Measurements from ENCODE around the gene ROBO4.
A peak's percentile ranks its signal among the peaks of the same experiment; 100 is the strongest.

The ROBO4 gene

DNA sequence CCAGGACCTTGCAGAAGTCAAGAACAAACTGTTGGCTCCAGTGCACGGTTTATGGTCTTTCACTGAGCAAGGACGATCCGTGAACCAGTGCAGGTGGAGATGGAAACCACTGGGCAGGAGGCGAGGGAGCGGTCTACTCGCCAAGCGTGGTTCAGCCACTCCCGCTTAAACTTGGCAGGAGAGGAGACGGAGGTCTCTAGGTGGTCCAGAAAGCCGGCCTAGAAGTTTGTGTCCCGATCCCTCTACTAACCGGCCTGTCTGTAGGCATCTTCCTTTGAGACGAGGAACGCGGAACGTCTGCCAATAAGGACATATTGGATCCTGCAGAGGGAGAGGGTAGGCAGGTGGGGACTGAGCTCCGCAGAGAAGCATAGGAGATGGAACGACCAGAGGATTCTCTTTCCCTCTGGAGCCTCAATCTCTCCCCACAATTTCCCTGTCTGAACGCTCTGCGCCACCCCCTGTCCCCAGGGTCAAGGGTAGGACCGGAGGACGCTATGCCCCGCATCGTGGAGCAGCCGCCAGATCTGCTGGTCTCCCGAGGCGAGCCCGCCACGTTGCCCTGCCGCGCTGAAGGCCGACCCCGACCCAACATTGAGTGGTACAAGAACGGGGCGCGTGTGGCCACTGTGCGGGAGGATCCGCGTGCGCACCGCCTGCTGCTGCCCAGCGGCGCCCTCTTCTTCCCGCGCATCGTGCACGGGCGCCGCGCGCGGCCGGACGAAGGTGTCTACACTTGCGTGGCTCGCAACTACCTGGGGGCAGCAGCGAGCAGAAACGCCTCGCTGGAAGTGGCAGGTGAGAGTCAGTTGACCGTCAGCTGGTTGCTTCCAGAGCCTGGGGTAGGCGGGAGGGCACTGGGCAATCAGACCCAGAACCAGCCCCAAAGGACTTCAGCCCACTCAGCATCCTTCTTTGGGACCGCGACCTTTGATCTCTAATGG lies 29.1 kb downstream of the ROBO4 start:
- TF ChIP-seq L3MBTL2 (conservative IDR thresholded peaks at IDR 0.05) (no peak), SP1 (IDR thresholded peaks at IDR 0.05) (no peak), FOXK2 (IDR thresholded peaks at IDR 0.05) (no peak)
- POLR2A ChIA-PET, result no interaction called here
- DNase-seq (ENCODE audit: extremely low spot score), result no peak
- CTCF ChIA-PET, result no interaction called here

DNA sequence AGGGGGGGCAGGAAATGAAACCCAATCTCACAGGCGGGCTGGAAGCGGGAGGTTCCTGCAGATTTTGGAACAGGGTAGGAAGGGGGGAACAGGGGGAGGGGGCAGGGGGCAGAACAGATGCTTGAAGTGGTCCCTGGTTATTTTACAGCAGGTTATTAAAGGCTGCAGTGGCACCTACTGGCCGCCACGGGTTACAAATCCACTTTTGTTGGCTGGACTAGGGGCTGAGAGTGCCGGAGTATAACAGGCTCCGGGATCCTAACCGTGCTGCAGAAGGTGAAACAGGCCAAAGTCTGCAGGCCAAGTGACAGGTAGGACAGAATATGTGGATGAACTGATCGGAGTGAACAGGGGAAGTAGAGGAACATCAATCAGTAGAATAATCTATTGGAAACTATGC lies 30.0 kb downstream of the ROBO4 start:
- TF ChIP-seq ZNF384 (IDR thresholded peaks at IDR 0.05) (no peak), TARDBP (IDR thresholded peaks at IDR 0.05) (no peak), SP1 (IDR thresholded peaks at IDR 0.05) (no peak)
- TF ChIP-seq, protein P1, sequence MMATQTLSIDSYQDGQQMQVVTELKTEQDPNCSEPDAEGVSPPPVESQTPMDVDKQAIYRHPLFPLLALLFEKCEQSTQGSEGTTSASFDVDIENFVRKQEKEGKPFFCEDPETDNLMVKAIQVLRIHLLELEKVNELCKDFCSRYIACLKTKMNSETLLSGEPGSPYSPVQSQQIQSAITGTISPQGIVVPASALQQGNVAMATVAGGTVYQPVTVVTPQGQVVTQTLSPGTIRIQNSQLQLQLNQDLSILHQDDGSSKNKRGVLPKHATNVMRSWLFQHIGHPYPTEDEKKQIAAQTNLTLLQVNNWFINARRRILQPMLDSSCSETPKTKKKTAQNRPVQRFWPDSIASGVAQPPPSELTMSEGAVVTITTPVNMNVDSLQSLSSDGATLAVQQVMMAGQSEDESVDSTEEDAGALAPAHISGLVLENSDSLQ (IDR thresholded peaks at IDR 0.05), result no peak
- ChIA-PET POLR2A (interaction anchor here (2.1 to 3.0 kb wide), 2 partner anchors 8 to 29 kb away, joined by 9 to 23 read pairs; no protein-coding TSS in a partner anchor), CTCF (interaction anchor here (0.7 to 3.0 kb wide), 5 partner anchors 9 to 74 kb away, joined by 3 to 24 read pairs (median 13); no protein-coding TSS in a partner anchor)
- peak; percentile 66 for DNase-seq (ENCODE audit: extremely low spot score)

DNA sequence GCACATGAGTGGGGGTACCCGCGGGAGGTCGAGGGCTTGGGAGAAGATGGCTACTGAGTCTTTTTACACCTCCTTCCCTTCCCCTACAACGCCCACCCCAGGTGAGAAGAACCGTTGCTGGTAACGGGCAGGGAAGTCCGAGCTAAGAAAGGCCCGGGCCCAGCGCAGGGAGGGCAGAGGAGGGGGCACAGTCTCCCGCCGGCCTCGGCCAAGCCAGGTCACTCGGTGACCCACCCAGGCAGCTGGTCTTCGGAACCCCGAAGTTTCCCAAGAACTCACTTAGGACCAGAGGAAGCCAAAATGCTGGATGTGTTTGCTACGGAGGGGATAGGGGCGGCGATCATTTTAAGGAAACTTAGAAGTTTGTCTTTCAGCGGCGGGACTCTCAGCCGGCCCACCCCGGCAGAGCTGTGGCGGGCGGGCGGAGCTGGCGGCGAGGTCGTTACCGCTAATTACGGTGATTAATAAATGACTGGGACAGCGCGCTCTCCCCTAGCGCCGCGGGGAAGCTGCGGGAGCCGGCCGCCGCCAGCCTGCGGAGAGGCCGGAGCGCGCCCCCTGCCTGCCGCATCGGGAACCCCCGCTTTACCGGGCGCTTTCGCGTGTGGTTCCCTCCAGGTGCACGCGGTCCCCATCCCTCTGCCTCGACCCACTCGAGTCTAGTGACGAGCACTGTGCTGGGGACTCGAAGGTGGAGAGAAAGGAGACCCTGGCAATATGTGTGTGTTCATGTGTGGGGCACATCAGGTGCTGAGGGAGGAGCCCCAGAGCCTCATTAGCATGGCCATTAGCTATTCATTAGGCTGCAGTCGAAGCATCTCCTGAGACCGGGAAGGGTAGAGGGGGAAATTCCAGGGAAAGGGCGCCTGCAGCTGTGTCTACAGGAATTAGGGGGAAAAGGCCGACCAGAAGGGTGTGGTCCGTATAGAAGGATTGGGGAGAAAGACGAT lies 31.5 kb downstream of the ROBO4 start:
- TF ChIP-seq SUZ12 (IDR thresholded peaks at IDR 0.05), result no peak
- TF ChIP-seq, protein P1 (IDR thresholded peaks at IDR 0.05), result no peak
- peak; percentile 99 for TF ChIP-seq L3MBTL2 (conservative IDR thresholded peaks at IDR 0.05)
- DNase-seq (ENCODE audit: extremely low spot score), result peak; percentile 83
- ChIA-PET POLR2A (interaction anchor here (1.2 to 3.0 kb wide), 4 partner anchors 10 to 197 kb away, joined by 3 to 23 read pairs (median 6); no protein-coding TSS in a partner anchor), CTCF (interaction anchor here (0.7 to 3.0 kb wide), 23 partner anchors 9 to 286 kb away, joined by 3 to 24 read pairs (median 4); no protein-coding TSS in a partner anchor)

DNA sequence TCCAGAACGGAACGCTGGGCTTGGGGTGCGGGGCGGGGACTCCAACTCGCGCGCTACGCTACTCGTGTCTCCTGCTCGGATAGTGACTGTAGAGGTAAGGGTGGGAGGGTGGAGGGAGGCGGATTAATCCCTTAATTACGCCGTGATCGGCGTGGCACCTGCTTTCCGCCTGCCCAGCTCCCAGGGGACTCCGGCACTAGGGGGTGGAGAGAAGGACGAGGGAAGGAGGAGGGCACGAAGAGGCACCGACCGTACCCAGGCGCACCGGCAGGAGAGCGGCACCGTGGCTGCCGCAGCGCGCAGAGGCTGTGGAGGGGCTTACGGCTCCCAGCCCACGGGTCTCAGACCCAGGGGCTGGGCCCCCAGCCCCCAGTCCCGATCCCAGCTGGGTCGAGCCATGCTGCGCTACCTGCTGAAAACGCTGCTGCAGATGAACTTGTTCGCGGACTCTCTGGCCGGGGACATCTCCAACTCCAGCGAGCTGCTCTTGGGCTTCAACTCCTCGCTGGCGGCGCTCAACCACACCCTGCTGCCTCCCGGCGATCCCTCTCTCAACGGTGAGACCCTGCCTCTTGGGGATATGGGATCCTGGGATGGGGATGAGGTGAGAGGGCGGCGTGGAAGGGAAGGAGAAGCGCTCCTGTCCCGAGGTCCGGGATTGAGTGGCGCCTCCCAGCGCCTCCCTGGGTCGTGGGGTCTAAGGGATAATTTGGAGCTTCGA lies 32.3 kb downstream of the ROBO4 start, which contains the start of gene ROBO3:
ROBO3 (plus strand) TSS at position 252 of the 721 bp plus-strand sequence; CDS start at position 398, 146 bp downstream.
- TF ChIP-seq L3MBTL2 (conservative IDR thresholded peaks at IDR 0.05) (no peak), HDGF (IDR thresholded peaks at IDR 0.05; ENCODE audit: borderline replicate concordance) (no peak), NFRKB (IDR thresholded peaks at IDR 0.05) (no peak), SUZ12 (IDR thresholded peaks at IDR 0.05) (no peak), BHLHE40 (IDR thresholded peaks at IDR 0.05; ENCODE audit: borderline replicate concordance) (no peak), ELF4 (IDR thresholded peaks at IDR 0.05) (no peak), FOXK2 (IDR thresholded peaks at IDR 0.05) (no peak), ARNT (IDR thresholded peaks at IDR 0.05) (no peak), SP1 (IDR thresholded peaks at IDR 0.05) (no peak), CTBP1 (IDR thresholded peaks at IDR 0.05; ENCODE audit: borderline replicate concordance) (no peak), FOXA1 (IDR thresholded peaks at IDR 0.05) (no peak), FOXM1 (IDR thresholded peaks at IDR 0.05; ENCODE audit: borderline replicate concordance) (no peak), LEF1 (IDR thresholded peaks at IDR 0.05; ENCODE audit: borderline replicate concordance) (no peak)
- TF ChIP-seq, protein P1 (IDR thresholded peaks at IDR 0.05), result no peak
- ChIA-PET POLR2A (interaction anchor here (1.2 to 3.0 kb wide), 4 partner anchors 11 to 196 kb away, joined by 3 to 23 read pairs (median 6); no protein-coding TSS in a partner anchor), CTCF (interaction anchor here (0.7 to 3.0 kb wide), 16 partner anchors 8 to 235 kb away, joined by 3 to 24 read pairs (median 4); no protein-coding TSS in a partner anchor)
- no peak for DNase-seq (ENCODE audit: extremely low spot score)

DNA sequence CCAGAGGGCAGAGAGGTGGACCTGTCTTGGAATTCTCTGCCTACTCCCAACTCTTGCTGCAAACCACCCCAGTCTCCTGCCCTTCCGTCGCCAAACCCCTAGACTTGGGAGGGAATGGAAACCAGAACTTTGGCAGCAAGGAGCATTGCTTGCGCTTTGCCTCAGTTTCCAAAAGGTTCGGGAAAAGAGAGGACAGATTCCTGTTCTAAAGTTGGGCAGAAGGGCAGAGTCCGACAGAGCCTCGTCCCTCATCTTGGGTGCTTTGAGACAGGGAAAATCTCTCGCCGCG lies 32.8 kb downstream of the ROBO4 start:
- ChIA-PET CTCF (interaction anchor here (1.1 to 3.0 kb wide), 4 partner anchors 26 to 196 kb away, joined by 3 to 24 read pairs (median 6); no protein-coding TSS in a partner anchor), POLR2A (no interaction called here)
- no peak for DNase-seq (ENCODE audit: extremely low spot score)
- TF ChIP-seq LEF1 (IDR thresholded peaks at IDR 0.05; ENCODE audit: borderline replicate concordance) (no peak), HDGF (IDR thresholded peaks at IDR 0.05; ENCODE audit: borderline replicate concordance) (no peak), FOXM1 (IDR thresholded peaks at IDR 0.05; ENCODE audit: borderline replicate concordance) (no peak), BHLHE40 (IDR thresholded peaks at IDR 0.05; ENCODE audit: borderline replicate concordance) (no peak), L3MBTL2 (conservative IDR thresholded peaks at IDR 0.05) (no peak), FOXA1 (IDR thresholded peaks at IDR 0.05) (no peak)

Data from HEK293T (cell line).